ENCODE measurements around the gene ZC3H18.
A peak's percentile ranks its signal among the peaks of the same experiment; 100 is the strongest.

Gene ZC3H18

GRCh38 chr16:88552166-88552565 is 18.0 kb upstream of the ZC3H18 start:
- Histone ChIP-seq H3K27me3 (ENCODE audit: control insufficient read depth in 3 of 3, insufficient read depth in 3 of 3, low read depth in 1 of 3, low read length in 3 of 3) (peaks cover 4 to 31% (median 29%) of the 10 kb centered on the region in 3 experiments), H2BK5ac (ENCODE audit: low read length) (no peak overlapping the region), H2AK5ac (ENCODE audit: low read depth, low read length) (no peak overlapping the region), H4K91ac (ENCODE audit: low read depth, low read length, poor library complexity) (no peak overlapping the region), H2AFZ (ENCODE audit: low read length) (peak overlapping the region; percentile 67), H3K27ac (replicated peaks; ENCODE audit: low read length) (no peak overlapping the region), H3K9me3 (replicated peaks in 1 of 2; ENCODE audit: control insufficient read depth in 2 of 2, insufficient read depth in 1 of 2, low read depth in 1 of 2, low read length in 2 of 2) (peaks cover 0 to 3% of the 10 kb centered on the region in 2 donors), H2BK120ac (ENCODE audit: low read depth, low read length) (no peak overlapping the region), H3K23ac (ENCODE audit: low read depth, low read length, poor library complexity) (peak overlapping the region; percentile 8), H3K18ac (ENCODE audit: low read length) (no peak overlapping the region), H3K4ac (ENCODE audit: low read length) (no peak overlapping the region), H3K14ac (ENCODE audit: low read length) (peak overlapping the region; percentile 58), H2BK15ac (ENCODE audit: low read length) (no peak overlapping the region), H3K4me3 (ENCODE audit: low read length in 2 of 2) (no peak overlapping the region), H3K36me3 (replicated peaks in 1 of 2; ENCODE audit: control insufficient read depth in 2 of 2, insufficient read depth in 2 of 2, low read length in 2 of 2) (no peaks in the 10 kb centered on the region), H2BK12ac (ENCODE audit: low read length) (no peak overlapping the region), H3K4me2 (ENCODE audit: insufficient read depth, low read length, poor library complexity, severe bottlenecking) (no peak overlapping the region), H3K79me1 (ENCODE audit: low read depth, low read length) (no peaks in the 10 kb centered on the region), H3K4me1 (ENCODE audit: control insufficient read depth in 2 of 2, insufficient read depth in 1 of 2, low read depth in 1 of 2, low read length in 2 of 2) (peaks cover 3% of the 10 kb centered on the region in 2 donors), H3K9ac (ENCODE audit: low read depth, low read length, poor library complexity) (no peak overlapping the region), H4K8ac (ENCODE audit: low read depth, low read length) (no peak overlapping the region)
- DNase-seq (ENCODE audit: low spot score): no peak
- WGBS, 2 donors (ENCODE audit: extremely low coverage in 2 of 2, insufficient read length in 2 of 2, insufficient replicate concordance in 1 of 2): no CpG with 5 or more reads among the region's 10 CpGs

GRCh38 chr16:88552815-88553214 is 17.4 kb upstream of the ZC3H18 start:
- H3K23ac ChIP-seq (ENCODE audit: low read depth, low read length, poor library complexity): no peak overlapping the region
- peak overlapping the region; percentile 81 for H2BK15ac ChIP-seq (ENCODE audit: low read length)
- H2BK5ac ChIP-seq (ENCODE audit: low read length): no peak overlapping the region
- H2BK120ac ChIP-seq (ENCODE audit: low read depth, low read length): no peak overlapping the region
- no peak overlapping the region for H4K8ac ChIP-seq (ENCODE audit: low read depth, low read length)
- H3K9me3 ChIP-seq (replicated peaks in 1 of 2; ENCODE audit: control insufficient read depth in 2 of 2, insufficient read depth in 1 of 2, low read depth in 1 of 2, low read length in 2 of 2): peaks cover 3% of the 10 kb centered on the region in 2 donors
- no peak overlapping the region for H3K27ac ChIP-seq (replicated peaks; ENCODE audit: low read length)
- no peak overlapping the region for H3K4ac ChIP-seq (ENCODE audit: low read length)
- no peak overlapping the region for H3K4me3 ChIP-seq (ENCODE audit: low read length in 2 of 2)
- peak overlapping the region; percentile 67 for H2AFZ ChIP-seq (ENCODE audit: low read length)
- peaks cover 3% of the 10 kb centered on the region in 2 donors for H3K4me1 ChIP-seq (ENCODE audit: control insufficient read depth in 2 of 2, insufficient read depth in 1 of 2, low read depth in 1 of 2, low read length in 2 of 2)
- no peaks in the 10 kb centered on the region for H3K36me3 ChIP-seq (replicated peaks in 1 of 2; ENCODE audit: control insufficient read depth in 2 of 2, insufficient read depth in 2 of 2, low read length in 2 of 2)
- H3K27me3 ChIP-seq (ENCODE audit: control insufficient read depth in 3 of 3, insufficient read depth in 3 of 3, low read depth in 1 of 3, low read length in 3 of 3): peaks cover 4 to 29% (median 28%) of the 10 kb centered on the region in 3 experiments
- no peak for DNase-seq (ENCODE audit: low spot score)
- peak overlapping the region; percentile 81 for H2AK5ac ChIP-seq (ENCODE audit: low read depth, low read length)
- H3K79me1 ChIP-seq (ENCODE audit: low read depth, low read length): no peaks in the 10 kb centered on the region
- no peak overlapping the region for H3K9ac ChIP-seq (ENCODE audit: low read depth, low read length, poor library complexity)
- H3K14ac ChIP-seq (ENCODE audit: low read length): peak overlapping the region; percentile 58
- no CpG with 5 or more reads among the region's 13 CpGs for WGBS, 2 donors (ENCODE audit: extremely low coverage in 2 of 2, insufficient read length in 2 of 2, insufficient replicate concordance in 1 of 2)
- no peak overlapping the region for H4K91ac ChIP-seq (ENCODE audit: low read depth, low read length, poor library complexity)
- H2BK12ac ChIP-seq (ENCODE audit: low read length): no peak overlapping the region
- H3K18ac ChIP-seq (ENCODE audit: low read length): no peak overlapping the region
- H3K4me2 ChIP-seq (ENCODE audit: insufficient read depth, low read length, poor library complexity, severe bottlenecking): no peak overlapping the region

GRCh38 chr16:88553739-88554138 is 16.5 kb upstream of the ZC3H18 start:
- H3K4me3 ChIP-seq (ENCODE audit: low read length in 2 of 2): no peak overlapping the region
- H3K4ac ChIP-seq (ENCODE audit: low read length): no peak overlapping the region
- no peak overlapping the region for H4K8ac ChIP-seq (ENCODE audit: low read depth, low read length)
- peak overlapping the region; percentile 91 for H2BK120ac ChIP-seq (ENCODE audit: low read depth, low read length)
- peak overlapping the region; percentile 38 for H3K14ac ChIP-seq (ENCODE audit: low read length)
- H3K9ac ChIP-seq (ENCODE audit: low read depth, low read length, poor library complexity): no peak overlapping the region
- no peak overlapping the region for H3K27ac ChIP-seq (replicated peaks; ENCODE audit: low read length)
- DNase-seq (ENCODE audit: low spot score): no peak
- peak overlapping the region; percentile 33 for H2BK15ac ChIP-seq (ENCODE audit: low read length)
- H2AK5ac ChIP-seq (ENCODE audit: low read depth, low read length): no peak overlapping the region
- H3K9me3 ChIP-seq (replicated peaks in 1 of 2; ENCODE audit: control insufficient read depth in 2 of 2, insufficient read depth in 1 of 2, low read depth in 1 of 2, low read length in 2 of 2): peaks cover 3% of the 10 kb centered on the region in 2 donors
- H4K91ac ChIP-seq (ENCODE audit: low read depth, low read length, poor library complexity): no peak overlapping the region
- no CpG with 5 or more reads among the region's 16 CpGs for WGBS, 2 donors (ENCODE audit: extremely low coverage in 2 of 2, insufficient read length in 2 of 2, insufficient replicate concordance in 1 of 2)
- H2BK5ac ChIP-seq (ENCODE audit: low read length): no peak overlapping the region
- no peaks in the 10 kb centered on the region for H3K79me1 ChIP-seq (ENCODE audit: low read depth, low read length)
- H2AFZ ChIP-seq (ENCODE audit: low read length): peak overlapping the region; percentile 31
- no peaks in the 10 kb centered on the region for H3K36me3 ChIP-seq (replicated peaks in 1 of 2; ENCODE audit: control insufficient read depth in 2 of 2, insufficient read depth in 2 of 2, low read length in 2 of 2)
- H3K4me2 ChIP-seq (ENCODE audit: insufficient read depth, low read length, poor library complexity, severe bottlenecking): no peak overlapping the region
- no peak overlapping the region for H2BK12ac ChIP-seq (ENCODE audit: low read length)
- peaks cover 0 to 21% (median 20%) of the 10 kb centered on the region in 3 experiments for H3K27me3 ChIP-seq (ENCODE audit: control insufficient read depth in 3 of 3, insufficient read depth in 3 of 3, low read depth in 1 of 3, low read length in 3 of 3)
- peak overlapping the region; percentile 31 for H3K23ac ChIP-seq (ENCODE audit: low read depth, low read length, poor library complexity)
- peaks cover 3% of the 10 kb centered on the region in 2 donors for H3K4me1 ChIP-seq (ENCODE audit: control insufficient read depth in 2 of 2, insufficient read depth in 1 of 2, low read depth in 1 of 2, low read length in 2 of 2)
- peak overlapping the region; percentile 38 for H3K18ac ChIP-seq (ENCODE audit: low read length)

- no peaks in the 10 kb centered on the region for H3K36me3 ChIP-seq (replicated peaks in 1 of 2; ENCODE audit: control insufficient read depth in 2 of 2, insufficient read depth in 2 of 2, low read length in 2 of 2)
- H2BK120ac ChIP-seq (ENCODE audit: low read depth, low read length): no peak overlapping the region
- no peak for DNase-seq (ENCODE audit: low spot score)
- no peak overlapping the region for H4K91ac ChIP-seq (ENCODE audit: low read depth, low read length, poor library complexity)
- peaks cover 3% of the 10 kb centered on the region in 2 donors for H3K4me1 ChIP-seq (ENCODE audit: control insufficient read depth in 2 of 2, insufficient read depth in 1 of 2, low read depth in 1 of 2, low read length in 2 of 2)
- H3K79me1 ChIP-seq (ENCODE audit: low read depth, low read length): no peaks in the 10 kb centered on the region
- H2AK5ac ChIP-seq (ENCODE audit: low read depth, low read length): peak overlapping the region; percentile 68
- H3K9me3 ChIP-seq (replicated peaks in 1 of 2; ENCODE audit: control insufficient read depth in 2 of 2, insufficient read depth in 1 of 2, low read depth in 1 of 2, low read length in 2 of 2): peaks cover 3% of the 10 kb centered on the region in 2 donors
- no peak overlapping the region for H3K4me2 ChIP-seq (ENCODE audit: insufficient read depth, low read length, poor library complexity, severe bottlenecking)
- H3K14ac ChIP-seq (ENCODE audit: low read length): peak overlapping the region; percentile 71
- H3K4me3 ChIP-seq (ENCODE audit: low read length in 2 of 2): no peak overlapping the region
- peak overlapping the region; percentile 31 for H2AFZ ChIP-seq (ENCODE audit: low read length)
- no peak overlapping the region for H3K27ac ChIP-seq (replicated peaks; ENCODE audit: low read length)
- peaks cover 0 to 14% (median 9%) of the 10 kb centered on the region in 3 experiments for H3K27me3 ChIP-seq (ENCODE audit: control insufficient read depth in 3 of 3, insufficient read depth in 3 of 3, low read depth in 1 of 3, low read length in 3 of 3)
- peak overlapping the region; percentile 93 for H2BK5ac ChIP-seq (ENCODE audit: low read length)
- peak overlapping the region; percentile 59 for H3K18ac ChIP-seq (ENCODE audit: low read length)
- H3K4ac ChIP-seq (ENCODE audit: low read length): no peak overlapping the region
- no peak overlapping the region for H3K9ac ChIP-seq (ENCODE audit: low read depth, low read length, poor library complexity)
- H4K8ac ChIP-seq (ENCODE audit: low read depth, low read length): no peak overlapping the region
- no CpG with 5 or more reads among the region's 15 CpGs for WGBS, 2 donors (ENCODE audit: extremely low coverage in 2 of 2, insufficient read length in 2 of 2, insufficient replicate concordance in 1 of 2)
- no peak overlapping the region for H2BK15ac ChIP-seq (ENCODE audit: low read length)
- no peak overlapping the region for H2BK12ac ChIP-seq (ENCODE audit: low read length)
- H3K23ac ChIP-seq (ENCODE audit: low read depth, low read length, poor library complexity): peak overlapping the region; percentile 43
These were observed 15.4 kb upstream of the ZC3H18 start for GRCh38 chr16:88554711-88555264.

Data from neuronal stem cell (in vitro differentiated cells).